IMR-90 (cell line): ENCODE results near the gene NRF1.
"Not testable (repeated sequence)": the region's sequence is repeated elsewhere in the genome, so short reads cannot be mapped to it uniquely, and the experiment has no call there.

Source experiments
- CTCF ChIP-seq: conservative IDR thresholded peaks from 2 replicates; pipeline ENCODE4 v1.5.1; 2012; ENCODE audit warnings: mild to moderate bottlenecking, low read depth, low read length, improper control_type of control experiment
- POLR2A ChIP-seq: IDR thresholded peaks from 2 replicates; pipeline ENCODE4 v1.6.1; 2012; ENCODE audit warnings: mild to moderate bottlenecking, low read depth, low read length
- RAD21 ChIP-seq: IDR thresholded peaks from 2 replicates; pipeline ENCODE4 v1.6.1; 2012; ENCODE audit warnings: low read length, improper control_type of control experiment

GRCh38 chr7:129659907-129660306 is 48.4 kb downstream of the NRF1 start:
- TF ChIP-seq POLR2A, CTCF, RAD21: not testable (repeated sequence)
